ENCODE results near the gene SERP2.

The SERP2 gene

GRCh38 chr13:44362394-44363040 lies 11.1 kb upstream of the SERP2 start:
- no peak overlapping the region for H3K4me3 ChIP-seq (ENCODE audit: low read depth in 1 of 2, low read length in 2 of 2)
- H3K9ac ChIP-seq (ENCODE audit: low read length) = no peak overlapping the region
- peaks cover 22% of the 10 kb centered on the region for H3K4me1 ChIP-seq (ENCODE audit: insufficient read depth, low read length)
- no peaks in the 10 kb centered on the region for H3K9me3 ChIP-seq (ENCODE audit: low read length)
- no peaks in the 10 kb centered on the region for H3K27me3 ChIP-seq (ENCODE audit: control insufficient read depth in 1 of 2, insufficient read depth in 2 of 2, low read length in 2 of 2)
- no peaks in the 10 kb centered on the region for H3K36me3 ChIP-seq (ENCODE audit: insufficient read depth, low read length)
- H3K27ac ChIP-seq (ENCODE audit: low read depth, low read length) = no peak overlapping the region

GRCh38 chr13:44363631-44364344 lies 9.8 kb upstream of the SERP2 start:
- Histone ChIP-seq H3K4me3 (ENCODE audit: low read depth in 1 of 2, low read length in 2 of 2) (no peak overlapping the region), H3K36me3 (ENCODE audit: insufficient read depth, low read length) (no peaks in the 10 kb centered on the region), H3K9ac (ENCODE audit: low read length) (no peak overlapping the region), H3K4me1 (ENCODE audit: insufficient read depth, low read length) (peaks cover 35% of the 10 kb centered on the region), H3K27ac (ENCODE audit: low read depth, low read length) (no peak overlapping the region), H3K9me3 (ENCODE audit: low read length) (no peaks in the 10 kb centered on the region), H3K27me3 (ENCODE audit: control insufficient read depth in 1 of 2, insufficient read depth in 2 of 2, low read length in 2 of 2) (no peaks in the 10 kb centered on the region)

GRCh38 chr13:44364345-44365000 lies 9.2 kb upstream of the SERP2 start:
- Histone ChIP-seq H3K9me3 (ENCODE audit: low read length) (no peaks in the 10 kb centered on the region), H3K27me3 (ENCODE audit: control insufficient read depth in 1 of 2, insufficient read depth in 2 of 2, low read length in 2 of 2) (no peaks in the 10 kb centered on the region), H3K4me3 (ENCODE audit: low read depth in 1 of 2, low read length in 2 of 2) (no peak overlapping the region), H3K4me1 (ENCODE audit: insufficient read depth, low read length) (peaks cover 36% of the 10 kb centered on the region), H3K36me3 (ENCODE audit: insufficient read depth, low read length) (no peaks in the 10 kb centered on the region), H3K27ac (ENCODE audit: low read depth, low read length) (no peak overlapping the region), H3K9ac (ENCODE audit: low read length) (no peak overlapping the region)

GRCh38 chr13:44365008-44365407 lies 8.6 kb upstream of the SERP2 start:
- no peaks in the 10 kb centered on the region for H3K27me3 ChIP-seq (ENCODE audit: control insufficient read depth in 1 of 2, insufficient read depth in 2 of 2, low read length in 2 of 2)
- H3K4me3 ChIP-seq (ENCODE audit: low read depth in 1 of 2, low read length in 2 of 2) = no peak overlapping the region
- H3K9ac ChIP-seq (ENCODE audit: low read length) = no peak overlapping the region
- peaks cover 36% of the 10 kb centered on the region for H3K4me1 ChIP-seq (ENCODE audit: insufficient read depth, low read length)
- no peak overlapping the region for H3K27ac ChIP-seq (ENCODE audit: low read depth, low read length)
- H3K36me3 ChIP-seq (ENCODE audit: insufficient read depth, low read length) = no peaks in the 10 kb centered on the region
- H3K9me3 ChIP-seq (ENCODE audit: low read length) = no peaks in the 10 kb centered on the region

- H3K27ac ChIP-seq (ENCODE audit: low read depth, low read length) = no peak overlapping the region
- H3K4me1 ChIP-seq (ENCODE audit: insufficient read depth, low read length) = peaks cover 36% of the 10 kb centered on the region
- H3K9ac ChIP-seq (ENCODE audit: low read length) = no peak overlapping the region
- H3K36me3 ChIP-seq (ENCODE audit: insufficient read depth, low read length) = no peaks in the 10 kb centered on the region
- no peaks in the 10 kb centered on the region for H3K9me3 ChIP-seq (ENCODE audit: low read length)
- H3K4me3 ChIP-seq (ENCODE audit: low read depth in 1 of 2, low read length in 2 of 2) = no peak overlapping the region
- H3K27me3 ChIP-seq (ENCODE audit: control insufficient read depth in 1 of 2, insufficient read depth in 2 of 2, low read length in 2 of 2) = no peaks in the 10 kb centered on the region
These were observed 7.7 kb upstream of the SERP2 start for GRCh38 chr13:44365899-44366298.

- H3K4me3 ChIP-seq (ENCODE audit: low read depth in 1 of 2, low read length in 2 of 2) = no peak overlapping the region
- H3K27ac ChIP-seq (ENCODE audit: low read depth, low read length) = peak overlapping the region; percentile 61
- H3K4me1 ChIP-seq (ENCODE audit: insufficient read depth, low read length) = peaks cover 38% of the 10 kb centered on the region
- no peaks in the 10 kb centered on the region for H3K9me3 ChIP-seq (ENCODE audit: low read length)
- H3K36me3 ChIP-seq (ENCODE audit: insufficient read depth, low read length) = no peaks in the 10 kb centered on the region
- no peaks in the 10 kb centered on the region for H3K27me3 ChIP-seq (ENCODE audit: control insufficient read depth in 1 of 2, insufficient read depth in 2 of 2, low read length in 2 of 2)
- H3K9ac ChIP-seq (ENCODE audit: low read length) = no peak overlapping the region
These were observed 5.5 kb upstream of the SERP2 start for GRCh38 chr13:44368062-44368591.

GRCh38 chr13:44368599-44369368 lies 4.8 kb upstream of the SERP2 start:
- Histone ChIP-seq H3K4me1 (ENCODE audit: insufficient read depth, low read length) (peaks cover 32% of the 10 kb centered on the region), H3K27ac (ENCODE audit: low read depth, low read length) (peak overlapping the region; percentile 61), H3K36me3 (ENCODE audit: insufficient read depth, low read length) (no peaks in the 10 kb centered on the region), H3K9ac (ENCODE audit: low read length) (no peak overlapping the region), H3K4me3 (ENCODE audit: low read depth in 1 of 2, low read length in 2 of 2) (no peak overlapping the region), H3K27me3 (ENCODE audit: control insufficient read depth in 1 of 2, insufficient read depth in 2 of 2, low read length in 2 of 2) (no peaks in the 10 kb centered on the region), H3K9me3 (ENCODE audit: low read length) (no peaks in the 10 kb centered on the region)

- Histone ChIP-seq H3K4me3 (ENCODE audit: low read depth in 1 of 2, low read length in 2 of 2) (no peak overlapping the region), H3K4me1 (ENCODE audit: insufficient read depth, low read length) (peaks cover 34% of the 10 kb centered on the region), H3K9me3 (ENCODE audit: low read length) (no peaks in the 10 kb centered on the region), H3K9ac (ENCODE audit: low read length) (no peak overlapping the region), H3K27me3 (ENCODE audit: control insufficient read depth in 1 of 2, insufficient read depth in 2 of 2, low read length in 2 of 2) (no peaks in the 10 kb centered on the region), H3K36me3 (ENCODE audit: insufficient read depth, low read length) (no peaks in the 10 kb centered on the region), H3K27ac (ENCODE audit: low read depth, low read length) (no peak overlapping the region)
These were observed 2.2 kb upstream of the SERP2 start for GRCh38 chr13:44371421-44371820.

- no peaks in the 10 kb centered on the region for H3K9me3 ChIP-seq (ENCODE audit: low read length)
- peak overlapping the region; percentile 64 to 79 for H3K4me3 ChIP-seq (ENCODE audit: low read depth in 1 of 2, low read length in 2 of 2)
- no peaks in the 10 kb centered on the region for H3K27me3 ChIP-seq (ENCODE audit: control insufficient read depth in 1 of 2, insufficient read depth in 2 of 2, low read length in 2 of 2)
- peak overlapping the region; percentile 82 for H3K27ac ChIP-seq (ENCODE audit: low read depth, low read length)
- H3K36me3 ChIP-seq (ENCODE audit: insufficient read depth, low read length) = no peaks in the 10 kb centered on the region
- H3K9ac ChIP-seq (ENCODE audit: low read length) = no peak overlapping the region
- H3K4me1 ChIP-seq (ENCODE audit: insufficient read depth, low read length) = peaks cover 25% of the 10 kb centered on the region
These were observed 400 bp upstream of the SERP2 start for GRCh38 chr13:44373247-44373600.

GRCh38 chr13:44374348-44374712 lies 706 bp downstream of the SERP2 start:
- no peak overlapping the region for H3K4me3 ChIP-seq (ENCODE audit: low read depth in 1 of 2, low read length in 2 of 2)

GRCh38 chr13:44378277-44378676 lies 4.7 kb downstream of the SERP2 start:
- H3K9ac ChIP-seq (ENCODE audit: low read length) = no peak overlapping the region
- no peaks in the 10 kb centered on the region for H3K9me3 ChIP-seq (ENCODE audit: low read length)
- no peaks in the 10 kb centered on the region for H3K36me3 ChIP-seq (ENCODE audit: insufficient read depth, low read length)
- no peak overlapping the region for H3K4me3 ChIP-seq (ENCODE audit: low read depth in 1 of 2, low read length in 2 of 2)
- peaks cover 6% of the 10 kb centered on the region for H3K4me1 ChIP-seq (ENCODE audit: insufficient read depth, low read length)
- no peak overlapping the region for H3K27ac ChIP-seq (ENCODE audit: low read depth, low read length)
- H3K27me3 ChIP-seq (ENCODE audit: control insufficient read depth in 1 of 2, insufficient read depth in 2 of 2, low read length in 2 of 2) = no peaks in the 10 kb centered on the region

More at GRCh38 chr13:44374348-44374712, 706 bp downstream of the SERP2 start:
- Histone ChIP-seq H3K27ac (ENCODE audit: low read depth, low read length) (peak overlapping the region; percentile 71), H3K9me3 (ENCODE audit: low read length) (no peaks in the 10 kb centered on the region), H3K9ac (ENCODE audit: low read length) (no peak overlapping the region), H3K27me3 (ENCODE audit: control insufficient read depth in 1 of 2, insufficient read depth in 2 of 2, low read length in 2 of 2) (no peaks in the 10 kb centered on the region), H3K36me3 (ENCODE audit: insufficient read depth, low read length) (no peaks in the 10 kb centered on the region), H3K4me1 (ENCODE audit: insufficient read depth, low read length) (peaks cover 19% of the 10 kb centered on the region)

All from muscle layer of colon (tissue), 2 donors.